Adrenal gland (tissue), 5 donors: ENCODE results near the gene RCAN1.

Source experiments
- POLR2A ChIP-seq, 2 donors: fragments of 450-650 bp; IDR thresholded peaks; one replicate each; pipeline ENCODE4 v1.6.1; 2017; ENCODE audit warnings: antibody characterized with exemption in 2 of 2, mild to moderate bottlenecking in 2 of 2, moderate library complexity in 1 of 2
- TF ChIP-seq, protein P1 (sequence below), 6 experiments: fragments of 450-650 bp in 4 of 6; fragments of 200-600 bp in 2 of 6; sonication (generic) in 1 of 6; IDR thresholded peaks; 1 replicate in 5 of 6; 2 replicates in 1 of 6; pipeline versions ENCODE4 v1.5.1 to v1.8.0; 2016 to 2021; ENCODE audit warnings: antibody characterized with exemption in 6 of 6, mild to moderate bottlenecking in 2 of 6, moderate library complexity in 1 of 6
- donor health status: DM: no; HTN: no; CAD: no.

DNA sequence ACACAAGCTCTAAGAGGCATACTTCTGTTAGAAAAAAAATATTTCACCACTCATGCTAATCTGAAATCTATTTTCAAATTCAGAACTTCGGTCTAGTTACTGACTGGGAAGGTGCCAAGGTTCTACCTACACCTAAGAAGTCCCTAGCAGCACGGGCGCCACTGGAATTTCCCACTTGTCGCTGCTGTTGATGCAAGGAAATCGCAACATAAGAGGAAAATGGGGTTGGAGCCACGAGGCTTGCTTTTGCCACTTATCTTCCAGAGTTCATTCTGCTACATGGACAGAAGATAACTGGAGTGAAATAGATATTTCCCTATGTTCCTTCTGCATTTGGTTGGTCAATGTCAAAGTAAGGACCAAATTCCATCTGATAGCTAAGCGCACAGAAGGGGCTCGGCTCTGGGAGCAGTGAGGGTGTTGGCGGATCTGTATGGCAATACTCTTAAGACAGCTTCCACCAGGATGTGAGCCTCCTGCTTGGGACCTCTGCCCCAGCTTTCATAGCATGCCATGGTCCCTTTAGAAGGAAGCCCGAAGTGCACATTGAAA, 47.2 kb downstream of the RCAN1 start:
- TF ChIP-seq, protein P1, sequence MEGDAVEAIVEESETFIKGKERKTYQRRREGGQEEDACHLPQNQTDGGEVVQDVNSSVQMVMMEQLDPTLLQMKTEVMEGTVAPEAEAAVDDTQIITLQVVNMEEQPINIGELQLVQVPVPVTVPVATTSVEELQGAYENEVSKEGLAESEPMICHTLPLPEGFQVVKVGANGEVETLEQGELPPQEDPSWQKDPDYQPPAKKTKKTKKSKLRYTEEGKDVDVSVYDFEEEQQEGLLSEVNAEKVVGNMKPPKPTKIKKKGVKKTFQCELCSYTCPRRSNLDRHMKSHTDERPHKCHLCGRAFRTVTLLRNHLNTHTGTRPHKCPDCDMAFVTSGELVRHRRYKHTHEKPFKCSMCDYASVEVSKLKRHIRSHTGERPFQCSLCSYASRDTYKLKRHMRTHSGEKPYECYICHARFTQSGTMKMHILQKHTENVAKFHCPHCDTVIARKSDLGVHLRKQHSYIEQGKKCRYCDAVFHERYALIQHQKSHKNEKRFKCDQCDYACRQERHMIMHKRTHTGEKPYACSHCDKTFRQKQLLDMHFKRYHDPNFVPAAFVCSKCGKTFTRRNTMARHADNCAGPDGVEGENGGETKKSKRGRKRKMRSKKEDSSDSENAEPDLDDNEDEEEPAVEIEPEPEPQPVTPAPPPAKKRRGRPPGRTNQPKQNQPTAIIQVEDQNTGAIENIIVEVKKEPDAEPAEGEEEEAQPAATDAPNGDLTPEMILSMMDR (IDR thresholded peaks at IDR 0.05) = no peak
- no peak for TF ChIP-seq POLR2A (IDR thresholded peaks at IDR 0.05)
